OCI-LY1 (cell line): ENCODE results near the gene TNRC6C.

Experiments used
- CTCF ChIP-seq: fragments of 200-600 bp; sonication (generic), shearing (Covaris generic); IDR thresholded peaks from 2 replicates; pipeline ENCODE4 v1.5.1; 2017; ENCODE audit warnings: mild to moderate bottlenecking, antibody characterized with exemption, low read length, moderate library complexity, mixed read lengths
- EZH2 ChIP-seq: fragments of 200-600 bp; sonication (generic), shearing (Covaris generic); IDR thresholded peaks from 2 replicates; pipeline ENCODE4 v1.8.0; 2017; ENCODE audit warnings: borderline replicate concordance, mixed run types, mild to moderate bottlenecking, antibody characterized with exemption, low read length, moderate library complexity, mixed read lengths

GRCh38 chr17:77944390-77945222, 13.9 kb upstream of the TNRC6C start:
- no peak for TF ChIP-seq EZH2
- no peak for TF ChIP-seq CTCF
